Measurements from ENCODE around the gene SSH2.

Gene SSH2

GRCh38 chr17:29597361-29598172 is 332.5 kb downstream of the SSH2 start:
- DNase-seq: no peak

- no peak for DNase-seq
These were observed 333.2 kb downstream of the SSH2 start for GRCh38 chr17:29596811-29597210.

- no peak for DNase-seq
These were observed 333.9 kb downstream of the SSH2 start for GRCh38 chr17:29595943-29596774.

- no peak for DNase-seq
These were observed 334.7 kb downstream of the SSH2 start for GRCh38 chr17:29595107-29595942.

- DNase-seq: no peak
These were observed 335.4 kb downstream of the SSH2 start for GRCh38 chr17:29594519-29595090.

- DNase-seq: peak in 2 of 6 experiments; percentile 11 to 24
These were observed 336.2 kb downstream of the SSH2 start for GRCh38 chr17:29593591-29594518.

- peak in 3 of 6 experiments; percentile 25 to 34 (median 28) for DNase-seq
These were observed 337.0 kb downstream of the SSH2 start, which contains the start of gene ANKRD13B for GRCh38 chr17:29592850-29593551. TSS of gene ANKRD13B (plus strand) at chr17:29593132. CDS start at chr17:29593622, 490 bp downstream.

- DNase-seq: peak; percentile 38 to 72 (median 60)
These were observed 338.1 kb downstream of the SSH2 start for GRCh38 chr17:29591737-29592608.

- peak in 2 of 6 experiments; percentile 33 to 45 for DNase-seq
These were observed 338.8 kb downstream of the SSH2 start for GRCh38 chr17:29591146-29591736.

GRCh38 chr17:29590411-29591145 is 339.4 kb downstream of the SSH2 start:
- peak in 4 of 6 experiments; percentile 12 to 45 (median 34) for DNase-seq

GRCh38 chr17:29589524-29590410 is 340.3 kb downstream of the SSH2 start, which contains the start of gene GIT1:
TSS of gene GIT1 (minus strand) at chr17:29589648. CDS start at chr17:29589378, 270 bp downstream.
- peak; percentile 66 to 83 (median 72) for DNase-seq

GRCh38 chr17:29588562-29589411 is 341.2 kb downstream of the SSH2 start:
- peak in 4 of 6 experiments; percentile 23 to 33 (median 26) for DNase-seq

- DNase-seq: no peak
These were observed 341.9 kb downstream of the SSH2 start for GRCh38 chr17:29588017-29588561.

GRCh38 chr17:29587591-29587990 is 342.4 kb downstream of the SSH2 start:
- DNase-seq: no peak

GRCh38 chr17:29586676-29587469 is 343.2 kb downstream of the SSH2 start:
- no peak for DNase-seq

All from stimulated activated naive CD4-positive, alpha-beta T cell (primary cell).